A673 (cell line): ENCODE measurements around the gene SPNS2.

Source experiments
- EZH2 ChIP-seq: fragments of 200-600 bp; sonication (generic); IDR thresholded peaks from 2 replicates; pipeline ENCODE4 v1.6.1; 2017; ENCODE audit warnings: borderline replicate concordance, low read depth, mild to moderate bottlenecking, mixed read lengths, antibody characterized with exemption, low read length; ENCODE audit not compliant: poor library complexity, severe bottlenecking
- TF ChIP-seq, protein P1 (sequence below): fragments of 300-800, 200-600 bp; sonication (generic); conservative IDR thresholded peaks from 2 replicates; pipeline ENCODE4 v1.5.1; 2017; ENCODE audit warnings: low read depth, mild to moderate bottlenecking, antibody characterized with exemption, low read length, moderate library complexity, mixed read lengths

DNA sequence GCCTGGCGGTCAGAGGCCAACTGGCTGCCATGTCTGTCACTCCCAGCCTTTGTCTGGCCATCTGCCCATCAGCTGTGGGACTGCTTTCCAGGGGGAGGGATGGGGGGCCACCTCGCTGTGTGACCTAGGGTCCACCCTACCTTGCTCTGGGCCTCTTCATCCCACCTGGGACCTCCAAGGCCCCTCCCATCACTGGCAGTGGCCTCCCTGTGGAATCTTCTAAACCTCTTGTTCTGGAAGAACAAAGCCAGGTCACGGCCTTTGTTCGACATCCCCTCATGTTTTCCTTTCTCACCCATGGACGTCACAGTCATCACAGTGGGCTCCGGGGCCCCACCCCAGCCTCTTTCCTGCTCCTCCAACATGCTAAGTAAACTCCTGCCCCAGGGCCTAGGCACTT, 24.0 kb downstream of the SPNS2 start:
- TF ChIP-seq, protein P1, sequence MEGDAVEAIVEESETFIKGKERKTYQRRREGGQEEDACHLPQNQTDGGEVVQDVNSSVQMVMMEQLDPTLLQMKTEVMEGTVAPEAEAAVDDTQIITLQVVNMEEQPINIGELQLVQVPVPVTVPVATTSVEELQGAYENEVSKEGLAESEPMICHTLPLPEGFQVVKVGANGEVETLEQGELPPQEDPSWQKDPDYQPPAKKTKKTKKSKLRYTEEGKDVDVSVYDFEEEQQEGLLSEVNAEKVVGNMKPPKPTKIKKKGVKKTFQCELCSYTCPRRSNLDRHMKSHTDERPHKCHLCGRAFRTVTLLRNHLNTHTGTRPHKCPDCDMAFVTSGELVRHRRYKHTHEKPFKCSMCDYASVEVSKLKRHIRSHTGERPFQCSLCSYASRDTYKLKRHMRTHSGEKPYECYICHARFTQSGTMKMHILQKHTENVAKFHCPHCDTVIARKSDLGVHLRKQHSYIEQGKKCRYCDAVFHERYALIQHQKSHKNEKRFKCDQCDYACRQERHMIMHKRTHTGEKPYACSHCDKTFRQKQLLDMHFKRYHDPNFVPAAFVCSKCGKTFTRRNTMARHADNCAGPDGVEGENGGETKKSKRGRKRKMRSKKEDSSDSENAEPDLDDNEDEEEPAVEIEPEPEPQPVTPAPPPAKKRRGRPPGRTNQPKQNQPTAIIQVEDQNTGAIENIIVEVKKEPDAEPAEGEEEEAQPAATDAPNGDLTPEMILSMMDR = no peak
- TF ChIP-seq EZH2 = no peak
